Small intestine (tissue), 7 donors: ENCODE measurements around the gene MEGF11. TPM values are rescaled to one million over a fixed set of nuclear protein-coding genes. Genes with fewer than 3 reads are reported as not detected.

Experiments
- DNase-seq, 2 donors: peaks; one replicate each; pipeline versions ENCODE4 v3.0.0 to v3.0.0-alpha.2; 2013
- FAIRE-seq: peaks from 2 replicates; lab custom pipeline; 2012; peaks lifted over from hg19 to GRCh38; lab: Jason Lieb, UNC
- H3K27ac ChIP-seq, 3 donors: one replicate each; pipeline ENCODE4 v1.5.1; 2013; ENCODE audit warnings: low read length in 2 of 3, mild to moderate bottlenecking in 2 of 3, control low read depth in 1 of 3, inconsistent platforms in 1 of 3, low read depth in 1 of 3, moderate library complexity in 1 of 3
- H3K27me3 ChIP-seq, 3 donors: one replicate each; pipeline ENCODE4 v1.6.1; 2013; ENCODE audit warnings: low read length in 3 of 3, inconsistent platforms in 1 of 3; ENCODE audit not compliant: control insufficient read depth in 3 of 3, insufficient read depth in 3 of 3
- H3K36me3 ChIP-seq, 3 donors: one replicate each; pipeline ENCODE4 v1.6.1; 2013; ENCODE audit warnings: low read length in 3 of 3, inconsistent platforms in 1 of 3, low read depth in 1 of 3, mild to moderate bottlenecking in 1 of 3, moderate library complexity in 1 of 3; ENCODE audit not compliant: control insufficient read depth in 3 of 3, insufficient read depth in 2 of 3
- H3K4me1 ChIP-seq, 3 donors: one replicate each; pipeline ENCODE4 v1.6.1; 2013; ENCODE audit warnings: low read length in 2 of 3, inconsistent platforms in 1 of 3, low read depth in 1 of 3, mild to moderate bottlenecking in 1 of 3, moderate library complexity in 1 of 3; ENCODE audit not compliant: control insufficient read depth in 3 of 3, insufficient read depth in 2 of 3
- H3K4me3 ChIP-seq, 3 donors: one replicate each; pipeline ENCODE4 v1.5.1; 2013; ENCODE audit warnings: low read length in 3 of 3, control low read depth in 1 of 3, inconsistent platforms in 1 of 3, low read depth in 1 of 3, mild to moderate bottlenecking in 1 of 3, moderate library complexity in 1 of 3
- H3K9me3 ChIP-seq, 2 donors: one replicate each; pipeline ENCODE4 v1.6.1; 2013; ENCODE audit warnings: low read depth in 1 of 2, low read length in 1 of 2; ENCODE audit not compliant: control insufficient read depth in 2 of 2, insufficient read depth in 1 of 2
- WGBS, 3 donors: extraction: QIAGEN DNeasy Blood & Tissue Kit; methylation state at CpG; one replicate each; pipeline ENCODE4 v1.1.7; 2013; 5-methylcytosine and 5-hydroxymethylcytosine counted together
- polyA plus RNA-seq, 4 donors: library from polyadenylated mRNA; stranded (reverse) in 3 of 4; unstranded in 1 of 4; fragments of 200-250 nt in 3 of 4; fragments of 120-200 nt in 1 of 4; gene quantifications; one replicate each; pipeline versions ENCODE4 v1.2.1 to v1.2.3, GENCODE V29; 2013
- donor health status: healthy with polysubstance abuse.
- donor health status: control.
- donor health status: control.
- donor health status: Bipolar disorder and iron deficiency.
- donor health status: healthy.

Gene MEGF11
- polyA plus RNA-seq, 4 donors = 0.24 to 0.41 TPM; not detected in 2

- peaks cover 0 to 1% (median 0%) of the 10 kb centered on the region in 3 donors for H3K4me1 ChIP-seq
- no peak overlapping the region for H3K27ac ChIP-seq
- DNase-seq (no peak), FAIRE-seq (no peak)
- H3K36me3 ChIP-seq = no peaks in the 10 kb centered on the region
- H3K9me3 ChIP-seq = no peaks in the 10 kb centered on the region
- peaks cover 0 to 31% (median 7%) of the 10 kb centered on the region in 3 donors for H3K27me3 ChIP-seq
- whole genome bisulfite sequencing, 3 donors = 86 to 91% (median 91%) methylated on average over 4 of the region's 4 CpGs
- no peak overlapping the region for H3K4me3 ChIP-seq
Measured at GRCh38 chr15:66110864-66111263, 142.7 kb downstream of the MEGF11 start.

GRCh38 chr15:66109826-66110225 is 143.7 kb downstream of the MEGF11 start:
- no peak overlapping the region for H3K27ac ChIP-seq
- H3K4me1 ChIP-seq = no peaks in the 10 kb centered on the region
- no peak for DNase-seq
- no peaks in the 10 kb centered on the region for H3K9me3 ChIP-seq
- H3K4me3 ChIP-seq = no peak overlapping the region
- peaks cover 0 to 35% (median 7%) of the 10 kb centered on the region in 3 donors for H3K27me3 ChIP-seq
- WGBS, 3 donors = 67 to 73% (median 72%) methylated on average over 5 of the region's 5 CpGs
- FAIRE-seq = no peak
- no peaks in the 10 kb centered on the region for H3K36me3 ChIP-seq

GRCh38 chr15:66108483-66109265 is 144.9 kb downstream of the MEGF11 start:
- DNase-seq = no peak
- FAIRE-seq = no peak
- 73 to 81% (median 74%) methylated on average over 16 of the region's 16 CpGs for WGBS, 3 donors

GRCh38 chr15:66107070-66107469 is 146.5 kb downstream of the MEGF11 start:
- Histone ChIP-seq H3K27ac (no peak overlapping the region), H3K36me3 (no peaks in the 10 kb centered on the region), H3K4me1 (no peaks in the 10 kb centered on the region), H3K9me3 (no peaks in the 10 kb centered on the region), H3K27me3 (peaks cover 0 to 31% (median 7%) of the 10 kb centered on the region in 3 donors), H3K4me3 (no peak overlapping the region)
- FAIRE-seq = no peak
- WGBS, 3 donors = 74 to 78% (median 74%) methylated on average over 7 of the region's 7 CpGs
- DNase-seq = no peak

More at GRCh38 chr15:66108483-66109265, 144.9 kb downstream of the MEGF11 start:
- H3K36me3 ChIP-seq = no peaks in the 10 kb centered on the region
- no peak overlapping the region for H3K27ac ChIP-seq
- H3K9me3 ChIP-seq = no peaks in the 10 kb centered on the region
- peaks cover 0 to 35% (median 7%) of the 10 kb centered on the region in 3 donors for H3K27me3 ChIP-seq
- H3K4me3 ChIP-seq = no peak overlapping the region
- no peaks in the 10 kb centered on the region for H3K4me1 ChIP-seq

GRCh38 chr15:66105286-66106265 is 148.0 kb downstream of the MEGF11 start:
- no peaks in the 10 kb centered on the region for H3K36me3 ChIP-seq
- FAIRE-seq (no peak), DNase-seq (no peak)
- H3K27me3 ChIP-seq = peaks cover 0 to 25% (median 7%) of the 10 kb centered on the region in 3 donors
- H3K4me1 ChIP-seq = no peaks in the 10 kb centered on the region
- no peak overlapping the region for H3K27ac ChIP-seq
- H3K4me3 ChIP-seq = no peak overlapping the region
- H3K9me3 ChIP-seq = no peaks in the 10 kb centered on the region
- 81 to 85% (median 84%) methylated on average over 9 of the region's 9 CpGs for WGBS, 3 donors

GRCh38 chr15:66103293-66103590 is 150.3 kb downstream of the MEGF11 start:
- no peaks in the 10 kb centered on the region for H3K4me1 ChIP-seq
- no peak for FAIRE-seq
- 89 to 94% (median 92%) methylated on average over 3 of the region's 3 CpGs for WGBS, 3 donors

GRCh38 chr15:66102563-66103292 is 150.8 kb downstream of the MEGF11 start:
- Histone ChIP-seq H3K36me3 (no peaks in the 10 kb centered on the region), H3K9me3 (no peaks in the 10 kb centered on the region), H3K4me1 (no peaks in the 10 kb centered on the region), H3K27me3 (peaks cover 0 to 11% (median 6%) of the 10 kb centered on the region in 3 donors), H3K27ac (no peak overlapping the region), H3K4me3 (no peak overlapping the region)
- DNase-seq (no peak), FAIRE-seq (no peak)
- WGBS, 3 donors = 93 to 97% (median 94%) methylated on average over 5 of the region's 5 CpGs

More at GRCh38 chr15:66103293-66103590, 150.3 kb downstream of the MEGF11 start:
- Histone ChIP-seq H3K4me3 (no peak overlapping the region), H3K27me3 (peaks cover 0 to 11% (median 6%) of the 10 kb centered on the region in 3 donors), H3K27ac (no peak overlapping the region), H3K9me3 (no peaks in the 10 kb centered on the region), H3K36me3 (no peaks in the 10 kb centered on the region)
- no peak for DNase-seq
